ENCODE data around the gene PEA15.

DNA sequence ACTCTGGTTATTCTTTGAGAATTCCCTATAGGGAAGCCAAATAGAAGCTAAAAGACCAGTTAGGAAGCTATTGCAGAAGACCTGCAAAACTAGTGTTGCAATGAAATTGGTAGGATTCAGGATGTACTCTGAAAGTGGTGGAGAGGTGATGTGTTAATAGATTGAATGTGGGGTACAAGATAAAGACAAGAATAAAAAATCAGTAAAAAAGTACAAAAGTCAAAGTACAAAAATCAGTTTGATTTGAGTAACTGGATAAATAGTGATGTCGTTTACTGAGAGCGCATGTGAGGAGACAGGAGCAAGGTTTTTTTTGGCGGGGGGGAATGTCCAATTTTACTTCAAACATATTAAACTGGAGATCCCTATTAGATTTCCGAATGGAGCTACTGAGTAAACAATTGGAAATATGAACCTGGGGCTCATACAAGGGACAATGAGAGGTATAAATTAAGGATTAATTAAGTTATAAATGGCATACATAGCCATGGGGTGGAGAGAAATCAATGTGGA is 59.7 kb downstream of the PEA15 start:
- TF ChIP-seq POLR2AphosphoS5 (IDR thresholded peaks at IDR 0.05; ENCODE audit: low read depth, low read length) (no peak), TCF7L2 (IDR thresholded peaks at IDR 0.05; ENCODE audit: low read depth, low read length) (no peak), SIN3A (IDR thresholded peaks at IDR 0.05; ENCODE audit: borderline replicate concordance, insufficient read depth, low read depth, low read length) (no peak)
- TF ChIP-seq, protein P1, sequence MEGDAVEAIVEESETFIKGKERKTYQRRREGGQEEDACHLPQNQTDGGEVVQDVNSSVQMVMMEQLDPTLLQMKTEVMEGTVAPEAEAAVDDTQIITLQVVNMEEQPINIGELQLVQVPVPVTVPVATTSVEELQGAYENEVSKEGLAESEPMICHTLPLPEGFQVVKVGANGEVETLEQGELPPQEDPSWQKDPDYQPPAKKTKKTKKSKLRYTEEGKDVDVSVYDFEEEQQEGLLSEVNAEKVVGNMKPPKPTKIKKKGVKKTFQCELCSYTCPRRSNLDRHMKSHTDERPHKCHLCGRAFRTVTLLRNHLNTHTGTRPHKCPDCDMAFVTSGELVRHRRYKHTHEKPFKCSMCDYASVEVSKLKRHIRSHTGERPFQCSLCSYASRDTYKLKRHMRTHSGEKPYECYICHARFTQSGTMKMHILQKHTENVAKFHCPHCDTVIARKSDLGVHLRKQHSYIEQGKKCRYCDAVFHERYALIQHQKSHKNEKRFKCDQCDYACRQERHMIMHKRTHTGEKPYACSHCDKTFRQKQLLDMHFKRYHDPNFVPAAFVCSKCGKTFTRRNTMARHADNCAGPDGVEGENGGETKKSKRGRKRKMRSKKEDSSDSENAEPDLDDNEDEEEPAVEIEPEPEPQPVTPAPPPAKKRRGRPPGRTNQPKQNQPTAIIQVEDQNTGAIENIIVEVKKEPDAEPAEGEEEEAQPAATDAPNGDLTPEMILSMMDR (IDR thresholded peaks at IDR 0.05) = no peak
- TF ChIP-seq, protein P2, sequence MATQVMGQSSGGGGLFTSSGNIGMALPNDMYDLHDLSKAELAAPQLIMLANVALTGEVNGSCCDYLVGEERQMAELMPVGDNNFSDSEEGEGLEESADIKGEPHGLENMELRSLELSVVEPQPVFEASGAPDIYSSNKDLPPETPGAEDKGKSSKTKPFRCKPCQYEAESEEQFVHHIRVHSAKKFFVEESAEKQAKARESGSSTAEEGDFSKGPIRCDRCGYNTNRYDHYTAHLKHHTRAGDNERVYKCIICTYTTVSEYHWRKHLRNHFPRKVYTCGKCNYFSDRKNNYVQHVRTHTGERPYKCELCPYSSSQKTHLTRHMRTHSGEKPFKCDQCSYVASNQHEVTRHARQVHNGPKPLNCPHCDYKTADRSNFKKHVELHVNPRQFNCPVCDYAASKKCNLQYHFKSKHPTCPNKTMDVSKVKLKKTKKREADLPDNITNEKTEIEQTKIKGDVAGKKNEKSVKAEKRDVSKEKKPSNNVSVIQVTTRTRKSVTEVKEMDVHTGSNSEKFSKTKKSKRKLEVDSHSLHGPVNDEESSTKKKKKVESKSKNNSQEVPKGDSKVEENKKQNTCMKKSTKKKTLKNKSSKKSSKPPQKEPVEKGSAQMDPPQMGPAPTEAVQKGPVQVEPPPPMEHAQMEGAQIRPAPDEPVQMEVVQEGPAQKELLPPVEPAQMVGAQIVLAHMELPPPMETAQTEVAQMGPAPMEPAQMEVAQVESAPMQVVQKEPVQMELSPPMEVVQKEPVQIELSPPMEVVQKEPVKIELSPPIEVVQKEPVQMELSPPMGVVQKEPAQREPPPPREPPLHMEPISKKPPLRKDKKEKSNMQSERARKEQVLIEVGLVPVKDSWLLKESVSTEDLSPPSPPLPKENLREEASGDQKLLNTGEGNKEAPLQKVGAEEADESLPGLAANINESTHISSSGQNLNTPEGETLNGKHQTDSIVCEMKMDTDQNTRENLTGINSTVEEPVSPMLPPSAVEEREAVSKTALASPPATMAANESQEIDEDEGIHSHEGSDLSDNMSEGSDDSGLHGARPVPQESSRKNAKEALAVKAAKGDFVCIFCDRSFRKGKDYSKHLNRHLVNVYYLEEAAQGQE (IDR thresholded peaks at IDR 0.05; ENCODE audit: insufficient read depth in 1 of 2, low read depth in 2 of 2, low read length in 1 of 2) = no peak
